ENCODE results near the gene ADAMTSL1.

Gene ADAMTSL1

DNA sequence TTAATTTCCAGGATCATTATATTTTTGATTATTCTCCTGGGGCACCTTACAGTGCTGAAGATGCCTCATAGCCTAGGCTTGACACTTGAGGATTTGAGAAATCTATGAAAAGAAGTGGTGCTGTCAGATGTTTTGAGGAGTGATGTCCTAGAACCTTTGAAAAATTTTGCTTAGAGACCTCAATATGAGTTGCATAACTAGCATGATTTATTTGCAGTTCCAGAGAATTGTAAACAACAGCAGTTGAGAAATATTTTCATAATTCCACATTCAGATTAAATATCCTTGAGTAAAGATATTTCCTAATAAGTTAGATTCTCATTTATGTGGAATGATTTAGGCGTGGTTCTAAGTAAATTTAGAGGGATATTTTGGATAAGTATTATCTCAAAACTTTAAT, 225.8 kb downstream of the ADAMTSL1 start:
- no peak overlapping the region for H3K4me3 ChIP-seq (ENCODE audit: control insufficient read depth, low read depth, low read length)
- no peak for DNase-seq (ENCODE audit: low read depth)
- TF ChIP-seq, protein P1, sequence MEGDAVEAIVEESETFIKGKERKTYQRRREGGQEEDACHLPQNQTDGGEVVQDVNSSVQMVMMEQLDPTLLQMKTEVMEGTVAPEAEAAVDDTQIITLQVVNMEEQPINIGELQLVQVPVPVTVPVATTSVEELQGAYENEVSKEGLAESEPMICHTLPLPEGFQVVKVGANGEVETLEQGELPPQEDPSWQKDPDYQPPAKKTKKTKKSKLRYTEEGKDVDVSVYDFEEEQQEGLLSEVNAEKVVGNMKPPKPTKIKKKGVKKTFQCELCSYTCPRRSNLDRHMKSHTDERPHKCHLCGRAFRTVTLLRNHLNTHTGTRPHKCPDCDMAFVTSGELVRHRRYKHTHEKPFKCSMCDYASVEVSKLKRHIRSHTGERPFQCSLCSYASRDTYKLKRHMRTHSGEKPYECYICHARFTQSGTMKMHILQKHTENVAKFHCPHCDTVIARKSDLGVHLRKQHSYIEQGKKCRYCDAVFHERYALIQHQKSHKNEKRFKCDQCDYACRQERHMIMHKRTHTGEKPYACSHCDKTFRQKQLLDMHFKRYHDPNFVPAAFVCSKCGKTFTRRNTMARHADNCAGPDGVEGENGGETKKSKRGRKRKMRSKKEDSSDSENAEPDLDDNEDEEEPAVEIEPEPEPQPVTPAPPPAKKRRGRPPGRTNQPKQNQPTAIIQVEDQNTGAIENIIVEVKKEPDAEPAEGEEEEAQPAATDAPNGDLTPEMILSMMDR (conservative IDR thresholded peaks at IDR 0.05; ENCODE audit: control insufficient read depth, insufficient read depth, low read depth, low read length): no peak

DNA sequence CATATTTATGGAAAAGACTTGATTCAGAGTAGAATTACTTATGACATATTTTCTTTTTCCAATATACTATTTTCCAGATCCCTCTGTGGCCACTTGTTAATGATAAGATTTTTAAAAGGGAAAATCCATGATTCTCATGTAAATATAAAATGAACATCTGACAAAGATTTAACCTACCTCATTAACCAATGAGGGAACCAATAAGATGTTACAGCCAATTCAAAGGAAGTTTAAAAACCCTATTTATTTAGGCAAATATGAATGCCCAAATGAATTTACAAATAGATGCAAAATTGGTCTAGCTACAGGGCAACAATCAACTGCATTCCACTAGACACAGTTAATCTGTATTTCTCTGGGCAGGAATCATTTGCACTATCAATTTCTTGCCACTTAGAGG, 226.8 kb downstream of the ADAMTSL1 start:
- no peak overlapping the region for H3K4me3 ChIP-seq (ENCODE audit: control insufficient read depth, low read depth, low read length)
- DNase-seq (ENCODE audit: low read depth): no peak
- TF ChIP-seq, protein P1 (conservative IDR thresholded peaks at IDR 0.05; ENCODE audit: control insufficient read depth, insufficient read depth, low read depth, low read length): no peak

DNA sequence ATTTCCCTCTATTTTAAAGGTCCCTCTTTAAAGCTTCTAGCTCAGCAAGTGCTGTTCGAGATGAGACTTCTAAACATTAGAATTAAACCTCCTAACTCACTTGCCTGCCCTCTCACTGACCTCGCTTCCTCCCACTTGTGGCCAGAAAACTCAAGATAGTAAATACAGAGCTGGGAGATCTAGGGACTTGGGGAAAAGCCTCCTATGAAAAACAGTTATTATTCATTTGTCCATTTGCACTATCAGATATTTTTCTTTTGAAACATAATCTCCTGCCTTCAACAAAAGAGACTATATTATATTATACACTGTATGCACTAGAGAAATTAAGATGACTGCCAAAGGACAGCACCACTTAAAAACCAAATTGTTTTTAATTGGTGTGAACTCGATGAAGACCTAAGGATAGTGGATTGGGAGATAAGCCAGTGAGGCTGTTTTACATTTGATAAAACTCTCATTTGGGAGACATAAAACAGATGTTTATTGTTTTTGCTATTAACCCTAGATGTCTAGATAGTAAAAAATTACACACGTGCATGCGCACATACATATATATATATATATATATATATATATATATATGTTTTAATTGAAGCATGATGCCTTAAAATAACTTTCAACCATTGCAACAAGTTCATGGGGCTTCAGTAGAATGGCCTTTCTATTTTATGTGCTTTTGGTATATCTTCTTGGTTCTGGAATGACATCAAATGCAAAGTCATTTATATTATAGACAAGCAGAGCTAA, 229.4 kb downstream of the ADAMTSL1 start:
- TF ChIP-seq, protein P1 (conservative IDR thresholded peaks at IDR 0.05; ENCODE audit: control insufficient read depth, insufficient read depth, low read depth, low read length): no peak
- H3K4me3 ChIP-seq (ENCODE audit: control insufficient read depth, low read depth, low read length): no peak overlapping the region
- no peak for DNase-seq (ENCODE audit: low read depth)

DNA sequence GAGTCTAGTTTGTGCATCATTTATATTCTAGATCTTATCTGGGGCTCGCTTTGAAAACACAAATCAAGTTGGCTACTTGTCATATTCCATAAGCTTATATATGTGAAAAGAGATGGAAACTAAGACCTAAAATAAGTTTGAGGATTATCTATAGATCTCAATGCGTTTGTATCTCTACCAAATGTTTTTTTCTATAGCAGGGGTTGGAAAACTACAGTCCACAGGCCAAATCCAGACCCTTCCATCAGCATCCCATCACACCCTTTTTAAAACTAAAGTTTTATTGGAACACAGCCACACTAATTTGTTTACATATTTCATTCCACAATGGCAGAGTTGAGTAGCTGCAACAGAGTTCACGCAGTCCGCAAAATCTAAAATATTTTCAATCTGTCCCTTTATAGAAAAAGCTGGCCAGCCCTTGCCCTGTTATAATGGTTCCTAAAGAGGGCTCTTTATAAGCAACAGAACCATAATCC, 230.0 kb downstream of the ADAMTSL1 start:
- H3K4me3 ChIP-seq (ENCODE audit: control insufficient read depth, low read depth, low read length): no peak overlapping the region
- TF ChIP-seq, protein P1 (conservative IDR thresholded peaks at IDR 0.05; ENCODE audit: control insufficient read depth, insufficient read depth, low read depth, low read length): no peak
- no peak for DNase-seq (ENCODE audit: low read depth)

DNA sequence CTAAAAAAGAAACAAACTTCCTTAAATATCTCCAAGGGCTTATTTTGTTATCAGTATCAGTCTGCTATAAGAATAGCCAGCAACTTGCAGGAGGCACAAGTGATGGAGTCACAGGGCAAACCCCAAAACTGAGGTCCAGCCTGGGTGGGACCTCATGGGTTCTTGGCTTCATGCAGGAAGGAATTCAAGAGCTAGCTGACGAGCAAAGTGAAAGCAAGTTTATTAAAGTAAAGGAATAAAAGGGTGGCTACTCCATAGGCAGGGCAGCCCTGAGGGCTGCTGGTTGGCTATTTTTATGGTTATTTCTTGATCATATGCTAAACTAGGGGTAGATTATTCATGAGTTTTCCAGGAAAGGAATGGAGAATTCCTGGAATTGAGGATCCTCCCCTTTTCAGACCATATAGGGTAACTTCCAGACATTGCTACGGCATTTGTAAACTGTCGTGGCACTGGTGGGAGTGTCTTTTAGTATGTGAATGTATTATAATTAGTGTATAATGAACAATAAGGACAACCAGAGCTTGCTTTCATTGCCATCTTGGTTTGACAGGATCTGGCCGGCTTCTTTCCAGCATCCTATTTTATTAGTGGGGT, 231.9 kb downstream of the ADAMTSL1 start:
- no peak for DNase-seq (ENCODE audit: low read depth)
- TF ChIP-seq, protein P1 (conservative IDR thresholded peaks at IDR 0.05; ENCODE audit: control insufficient read depth, insufficient read depth, low read depth, low read length): no peak
- no peak overlapping the region for H3K4me3 ChIP-seq (ENCODE audit: control insufficient read depth, low read depth, low read length)

DNA sequence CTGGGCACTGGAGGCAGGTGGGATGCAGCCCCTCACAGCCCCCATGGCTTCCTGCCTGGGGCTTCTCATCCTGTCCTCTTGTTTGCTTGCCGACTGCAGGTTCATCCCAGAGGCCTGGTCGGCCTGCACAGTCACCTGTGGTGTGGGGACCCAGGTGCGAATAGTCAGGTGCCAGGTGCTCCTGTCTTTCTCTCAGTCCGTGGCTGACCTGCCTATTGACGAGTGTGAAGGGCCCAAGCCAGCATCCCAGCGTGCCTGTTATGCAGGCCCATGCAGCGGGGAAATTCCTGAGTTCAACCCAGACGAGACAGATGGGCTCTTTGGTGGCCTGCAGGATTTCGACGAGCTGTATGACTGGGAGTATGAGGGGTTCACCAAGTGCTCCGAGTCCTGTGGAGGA, 232.7 kb downstream of the ADAMTSL1 start:
- H3K4me3 ChIP-seq (ENCODE audit: control insufficient read depth, low read depth, low read length): no peak overlapping the region
- no peak for DNase-seq (ENCODE audit: low read depth)
- TF ChIP-seq, protein P1 (conservative IDR thresholded peaks at IDR 0.05; ENCODE audit: control insufficient read depth, insufficient read depth, low read depth, low read length): no peak
